HG03045 (cell line): ENCODE measurements around the gene MUC2.

Experiments used
- ATAC-seq: cut with Tn5 transposase; IDR thresholded peaks from one replicate; pipeline ENCODE4 v1.9.1; 2021; ENCODE audit warnings: mild to moderate bottlenecking, moderate library complexity; ENCODE audit not compliant: unreplicated experiment

The MUC2 gene

DNA sequence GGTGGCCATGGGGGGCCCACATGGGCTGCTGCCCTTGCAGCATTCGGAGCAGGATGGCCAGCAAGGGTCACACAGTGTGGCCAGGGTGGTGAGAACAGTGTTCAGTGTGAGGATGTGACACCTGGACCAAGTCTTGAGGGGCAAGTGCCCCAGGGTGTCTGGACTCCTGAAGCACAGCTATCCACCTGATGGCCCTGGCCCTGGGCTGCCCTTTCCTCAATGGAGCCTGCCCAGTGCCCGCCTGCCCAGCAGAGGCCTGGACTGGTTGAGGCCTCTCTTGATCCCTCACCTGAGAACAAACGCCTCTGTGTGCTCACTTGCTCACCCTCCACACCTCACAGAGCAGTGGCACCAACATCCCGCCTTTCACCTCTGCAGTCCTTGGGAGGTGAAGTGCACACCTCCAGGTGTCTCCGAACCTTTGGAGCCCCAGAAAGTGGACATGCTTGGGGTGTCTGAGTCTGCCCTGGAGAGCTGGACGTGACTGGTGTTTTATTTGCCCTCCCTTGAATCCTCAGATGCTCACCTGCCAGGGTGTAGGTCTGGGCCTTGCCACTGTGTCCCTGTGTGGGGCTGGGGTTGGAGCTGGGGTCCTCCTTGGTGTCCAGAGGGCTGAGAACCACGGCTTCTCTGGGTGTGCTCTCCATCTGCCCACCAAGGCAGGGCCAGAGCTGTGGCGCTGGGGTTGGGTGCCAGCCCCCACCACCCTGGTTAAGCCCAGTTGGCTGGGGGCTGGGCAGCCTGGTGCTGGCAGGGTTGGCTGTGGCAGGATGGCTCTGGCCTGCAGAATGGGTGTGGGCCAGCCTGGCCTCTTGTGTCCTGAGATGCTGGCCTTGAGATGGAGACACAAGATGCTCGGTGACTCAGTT, 3.8 kb upstream of the MUC2 start:
- ATAC-seq = no peak

DNA sequence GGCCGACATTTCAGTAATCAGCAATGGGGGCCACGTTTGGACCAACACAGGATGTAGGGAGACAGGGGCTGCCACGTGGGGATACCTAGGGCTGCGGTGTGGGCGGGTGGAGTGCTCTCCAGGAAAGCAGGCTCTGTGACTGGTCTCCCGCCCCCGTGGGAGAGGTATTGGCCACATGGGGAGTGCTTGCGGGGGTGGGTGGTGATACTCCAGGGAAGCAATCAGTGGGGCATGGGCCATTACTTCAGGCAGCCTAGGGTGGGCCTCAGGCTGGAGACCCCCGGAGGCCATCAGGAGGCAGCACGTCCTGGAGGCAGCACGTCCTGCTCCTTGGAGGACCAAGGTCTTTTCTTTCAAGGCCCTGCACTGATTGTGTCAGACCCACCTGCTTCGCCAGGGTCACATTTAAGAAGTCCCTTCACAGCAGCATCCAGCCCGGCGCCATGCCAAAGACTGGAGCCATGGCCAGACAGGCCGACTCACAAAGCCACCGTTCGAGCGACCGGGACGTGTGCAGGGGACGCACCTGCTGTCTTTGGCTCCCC, 3.0 kb upstream of the MUC2 start:
- ATAC-seq = no peak

- no peak for ATAC-seq
Measured at GRCh38 chr11:1072116-1072820, 2.4 kb upstream of the MUC2 start.

- ATAC-seq = no peak
Measured at GRCh38 chr11:1072821-1073231, 1.8 kb upstream of the MUC2 start.

DNA sequence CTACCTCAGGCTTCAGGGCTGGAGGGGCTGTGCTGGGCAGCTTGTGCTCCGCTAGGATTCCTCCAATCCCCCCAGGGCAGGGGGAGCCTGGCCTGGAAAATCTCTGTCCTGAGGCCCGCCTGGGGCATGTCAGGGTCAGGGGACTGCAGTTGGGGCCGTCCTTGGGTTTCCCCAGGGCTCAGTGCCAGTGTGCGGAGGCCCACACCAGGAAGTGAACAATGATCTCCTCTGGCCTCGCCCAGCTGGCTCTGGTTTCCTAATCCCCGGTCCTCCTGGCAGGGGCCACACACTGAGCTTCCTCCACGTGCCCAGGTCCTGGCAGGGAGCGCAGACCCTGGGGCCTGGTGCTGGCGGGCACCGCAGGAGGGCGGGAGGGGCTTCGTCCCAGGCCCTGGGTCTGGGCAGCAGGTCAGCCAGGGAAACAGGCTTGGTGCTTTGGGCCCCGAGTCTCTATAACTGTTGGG, 1.4 kb upstream of the MUC2 start:
- ATAC-seq = no peak

DNA sequence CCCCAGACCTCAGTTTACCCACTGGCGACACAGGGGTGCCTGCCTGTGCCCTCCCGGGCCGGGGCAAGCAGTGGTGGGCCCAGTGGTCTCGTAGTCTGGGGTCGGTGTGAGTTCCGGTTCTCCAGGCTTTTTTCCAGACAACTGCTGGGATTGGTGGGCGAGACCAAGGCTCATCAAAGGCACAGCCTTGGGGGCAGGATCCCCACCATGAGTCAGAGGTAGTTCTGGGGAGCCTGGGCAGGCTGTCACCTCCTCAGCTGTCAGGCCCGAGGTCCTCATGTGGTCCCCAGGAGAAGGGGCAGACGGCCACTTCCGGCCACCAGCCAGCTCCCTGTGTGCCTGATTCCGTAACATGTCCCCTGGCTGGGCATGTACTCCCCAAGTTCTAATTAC, 827 bp upstream of the MUC2 start:
- no peak for ATAC-seq

GRCh38 chr11:1075341-1075911, 752 bp downstream of the MUC2 start:
- no peak for ATAC-seq

DNA sequence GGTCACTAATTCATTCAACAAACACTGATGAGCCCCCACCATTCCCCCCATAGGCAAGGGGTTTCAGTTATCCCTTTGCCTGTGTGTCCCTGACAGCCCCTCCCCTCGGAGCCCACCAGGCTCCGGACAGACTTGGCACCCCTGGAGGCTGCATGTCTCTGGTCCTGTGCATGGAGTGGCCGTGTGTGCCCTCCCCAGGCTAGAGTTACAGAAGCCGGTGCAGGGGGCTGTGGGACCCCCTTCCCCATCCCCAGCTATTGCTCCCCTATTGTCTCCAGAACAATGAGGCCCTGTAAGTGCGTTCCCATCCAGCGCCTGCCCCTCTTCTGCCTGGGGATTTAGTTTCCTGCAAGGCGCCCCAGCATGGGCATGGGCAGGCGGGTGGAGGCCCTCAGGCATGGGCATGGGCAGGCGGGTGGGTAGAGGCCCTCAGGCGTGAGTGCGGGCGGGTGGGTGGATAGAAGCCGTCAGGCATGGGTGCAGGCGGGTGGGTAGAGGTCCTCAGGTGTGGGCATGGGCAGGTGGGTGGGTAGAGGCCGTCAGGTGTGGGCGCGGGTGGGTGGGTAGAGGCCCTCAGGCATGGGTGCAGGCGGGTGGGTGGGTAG, 1.5 kb downstream of the MUC2 start:
- no peak for ATAC-seq

GRCh38 chr11:1077033-1077416, 2.4 kb downstream of the MUC2 start:
- no peak for ATAC-seq

GRCh38 chr11:1077417-1078119, 2.9 kb downstream of the MUC2 start:
- ATAC-seq = no peak

DNA sequence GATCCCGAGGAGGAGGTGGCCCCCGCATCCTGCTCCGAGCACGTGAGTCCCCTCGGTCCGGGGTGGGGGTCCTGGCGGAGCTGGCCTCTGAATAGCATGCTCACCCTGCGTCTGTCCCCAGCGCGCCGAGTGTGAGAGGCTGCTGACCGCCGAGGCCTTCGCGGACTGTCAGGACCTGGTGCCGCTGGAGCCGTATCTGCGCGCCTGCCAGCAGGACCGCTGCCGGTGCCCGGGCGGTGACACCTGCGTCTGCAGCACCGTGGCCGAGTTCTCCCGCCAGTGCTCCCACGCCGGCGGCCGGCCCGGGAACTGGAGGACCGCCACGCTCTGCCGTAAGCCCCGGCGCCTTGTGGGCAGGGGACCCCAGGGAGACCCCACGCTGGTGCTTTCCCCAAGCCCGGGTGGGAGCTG, 3.5 kb downstream of the MUC2 start:
- ATAC-seq = no peak

GRCh38 chr11:1081601-1082311, 7.1 kb downstream of the MUC2 start:
- ATAC-seq = no peak

GRCh38 chr11:1082346-1082727, 7.7 kb downstream of the MUC2 start:
- ATAC-seq = no peak

- ATAC-seq = no peak
Measured at GRCh38 chr11:1082728-1083620, 8.3 kb downstream of the MUC2 start.

GRCh38 chr11:1083621-1084551, 9.2 kb downstream of the MUC2 start:
- ATAC-seq = no peak

DNA sequence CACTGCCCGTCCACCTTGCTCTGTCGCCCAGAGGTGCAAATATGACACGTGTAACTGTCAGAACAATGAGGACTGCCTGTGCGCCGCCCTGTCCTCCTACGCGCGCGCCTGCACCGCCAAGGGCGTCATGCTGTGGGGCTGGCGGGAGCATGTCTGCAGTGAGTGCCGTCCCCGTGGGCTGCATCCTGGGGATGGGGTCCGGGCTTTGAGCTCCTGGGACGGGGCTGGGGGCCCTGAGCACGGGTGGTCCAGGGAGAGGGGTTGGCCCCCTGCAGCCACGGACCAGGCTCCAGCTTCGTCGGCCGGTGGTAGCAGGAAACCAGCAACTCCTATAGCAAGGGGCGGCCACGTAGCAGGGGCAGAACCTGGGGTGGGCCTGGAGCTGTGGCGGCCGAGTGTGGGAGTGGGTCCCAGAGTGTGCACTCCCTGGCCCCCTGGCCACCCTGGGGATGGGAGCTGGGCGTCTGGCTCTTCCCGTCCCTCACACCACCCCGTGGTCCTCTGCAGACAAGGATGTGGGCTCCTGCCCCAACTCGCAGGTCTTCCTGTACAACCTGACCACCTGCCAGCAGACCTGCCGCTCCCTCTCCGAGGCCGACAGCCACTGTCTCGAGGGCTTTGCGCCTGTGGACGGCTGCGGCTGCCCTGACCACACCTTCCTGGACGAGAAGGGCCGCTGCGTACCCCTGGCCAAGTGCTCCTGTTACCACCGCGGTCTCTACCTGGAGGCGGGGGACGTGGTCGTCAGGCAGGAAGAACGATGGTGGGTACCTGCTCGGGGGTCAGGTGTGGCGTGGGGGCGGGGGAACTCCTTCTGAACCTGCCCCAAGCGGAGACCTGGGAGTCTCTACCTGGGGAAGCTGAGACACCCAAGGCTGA, 10.1 kb downstream of the MUC2 start:
- no peak for ATAC-seq
